ENCODE data around the gene CALY. TPM values are rescaled to one million over a fixed set of nuclear protein-coding genes. Genes with fewer than 3 reads are reported as not detected.

CALY gene
- total and polyA plus RNA-seq, 4 donors, result not detected

GRCh38 chr10:133332936-133333699 lies 3.6 kb downstream of the CALY start:
- no peak for TF ChIP-seq CTCF (IDR thresholded peaks at IDR 0.05; ENCODE audit: control extremely low read depth, extremely low read depth)
- DNase-seq, result no peak
- H3K27me3 ChIP-seq (ENCODE audit: control insufficient read depth in 3 of 3, insufficient read depth in 3 of 3, low read length in 2 of 3), result peaks cover 4 to 74% (median 46%) of the 10 kb centered on the region in 3 donors

GRCh38 chr10:133329491-133330202 lies 7.0 kb downstream of the CALY start:
- peak; percentile 91 for ATAC-seq (ENCODE audit: insufficient read depth, low FRiP score)
- no peak overlapping the region for H3K27ac ChIP-seq (ENCODE audit: low read depth in 1 of 2, low read length in 1 of 2)
- 8 to 10% methylated on average over 36 to 37 of the region's 37 CpGs for WGBS, 2 donors
- H3K36me3 ChIP-seq (ENCODE audit: control insufficient read depth in 4 of 4, insufficient read depth in 4 of 4, low read length in 4 of 4), result no peaks in the 10 kb centered on the region
- peak; percentile 87 to 90 (median 89) for DNase-seq
- H3K27me3 ChIP-seq (ENCODE audit: control insufficient read depth in 3 of 3, insufficient read depth in 3 of 3, low read length in 2 of 3), result peaks cover 16 to 72% (median 56%) of the 10 kb centered on the region in 3 donors
- no peak overlapping the region for H3K4me3 ChIP-seq
- H3K4me1 ChIP-seq (ENCODE audit: control insufficient read depth in 5 of 5, insufficient read depth in 5 of 5, low read length in 5 of 5), result peaks cover 0 to 12% (median 0%) of the 10 kb centered on the region in 5 donors
- H3K9ac ChIP-seq (ENCODE audit: insufficient read depth in 1 of 2, low read length in 2 of 2), result no peak overlapping the region
- peak; percentile 62 for TF ChIP-seq CTCF (IDR thresholded peaks at IDR 0.05; ENCODE audit: control extremely low read depth, extremely low read depth)
- peaks cover 0 to 2% (median 0%) of the 10 kb centered on the region in 4 donors for H3K9me3 ChIP-seq (ENCODE audit: control insufficient read depth in 4 of 4, insufficient read depth in 3 of 4, low read length in 3 of 4)

More at GRCh38 chr10:133332936-133333699, 3.6 kb downstream of the CALY start:
- Histone ChIP-seq H3K9ac (ENCODE audit: insufficient read depth in 1 of 2, low read length in 2 of 2) (no peak overlapping the region), H3K36me3 (ENCODE audit: control insufficient read depth in 4 of 4, insufficient read depth in 4 of 4, low read length in 4 of 4) (no peaks in the 10 kb centered on the region), H3K4me3 (no peak overlapping the region), H3K9me3 (ENCODE audit: control insufficient read depth in 4 of 4, insufficient read depth in 3 of 4, low read length in 3 of 4) (peaks cover 0 to 8% (median 0%) of the 10 kb centered on the region in 4 donors), H3K4me1 (ENCODE audit: control insufficient read depth in 5 of 5, insufficient read depth in 5 of 5, low read length in 5 of 5) (peaks cover 0 to 21% (median 4%) of the 10 kb centered on the region in 5 donors), H3K27ac (ENCODE audit: low read depth in 1 of 2, low read length in 1 of 2) (no peak overlapping the region)
- ATAC-seq (ENCODE audit: insufficient read depth, low FRiP score), result no peak
- 79 to 81% methylated on average over 30 of the region's 30 CpGs for WGBS, 2 donors

- DNase-seq, result no peak
- no peak overlapping the region for H3K9ac ChIP-seq (ENCODE audit: insufficient read depth in 1 of 2, low read length in 2 of 2)
- no peak for TF ChIP-seq CTCF (IDR thresholded peaks at IDR 0.05; ENCODE audit: control extremely low read depth, extremely low read depth)
- H3K27ac ChIP-seq (ENCODE audit: low read depth in 1 of 2, low read length in 1 of 2), result no peak overlapping the region
- peaks cover 0 to 10% (median 0%) of the 10 kb centered on the region in 5 donors for H3K4me1 ChIP-seq (ENCODE audit: control insufficient read depth in 5 of 5, insufficient read depth in 5 of 5, low read length in 5 of 5)
- H3K27me3 ChIP-seq (ENCODE audit: control insufficient read depth in 3 of 3, insufficient read depth in 3 of 3, low read length in 2 of 3), result peaks cover 16 to 68% (median 53%) of the 10 kb centered on the region in 3 donors
- H3K4me3 ChIP-seq, result no peak overlapping the region
- H3K36me3 ChIP-seq (ENCODE audit: control insufficient read depth in 4 of 4, insufficient read depth in 4 of 4, low read length in 4 of 4), result no peaks in the 10 kb centered on the region
- 76 to 85% methylated on average over 15 of the region's 15 CpGs for whole genome bisulfite sequencing, 2 donors
- peaks cover 0 to 2% (median 0%) of the 10 kb centered on the region in 4 donors for H3K9me3 ChIP-seq (ENCODE audit: control insufficient read depth in 4 of 4, insufficient read depth in 3 of 4, low read length in 3 of 4)
- no peak for ATAC-seq (ENCODE audit: insufficient read depth, low FRiP score)
Measured at GRCh38 chr10:133328358-133329343, 8.0 kb downstream of the CALY start.

All from lung (tissue), 12 donors.